ENCODE data around the gene PFDN6.
A peak's percentile ranks its signal among the peaks of the same experiment; 100 is the strongest.

PFDN6 gene

DNA sequence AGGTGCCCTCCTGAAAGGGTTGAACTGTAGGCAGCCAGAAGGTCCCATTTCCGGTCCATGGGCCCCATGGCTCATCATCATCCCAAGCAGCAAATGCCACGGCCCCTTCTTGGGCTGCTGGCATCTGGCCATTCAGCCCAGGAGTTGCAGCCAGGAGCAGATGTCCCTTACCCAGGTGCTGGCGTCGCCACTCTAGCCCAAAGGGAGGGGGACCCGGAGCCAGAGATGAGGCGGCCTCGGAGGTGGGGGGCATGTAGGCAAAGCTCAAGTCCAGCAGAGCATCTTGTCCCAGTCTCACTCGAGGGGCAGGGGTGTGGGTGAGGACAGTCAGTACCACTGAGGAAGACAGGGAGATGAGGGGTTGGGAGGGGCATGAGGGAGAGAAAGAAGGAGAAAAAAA is 15.7 kb downstream of the PFDN6 start:
- TF ChIP-seq, protein P1, sequence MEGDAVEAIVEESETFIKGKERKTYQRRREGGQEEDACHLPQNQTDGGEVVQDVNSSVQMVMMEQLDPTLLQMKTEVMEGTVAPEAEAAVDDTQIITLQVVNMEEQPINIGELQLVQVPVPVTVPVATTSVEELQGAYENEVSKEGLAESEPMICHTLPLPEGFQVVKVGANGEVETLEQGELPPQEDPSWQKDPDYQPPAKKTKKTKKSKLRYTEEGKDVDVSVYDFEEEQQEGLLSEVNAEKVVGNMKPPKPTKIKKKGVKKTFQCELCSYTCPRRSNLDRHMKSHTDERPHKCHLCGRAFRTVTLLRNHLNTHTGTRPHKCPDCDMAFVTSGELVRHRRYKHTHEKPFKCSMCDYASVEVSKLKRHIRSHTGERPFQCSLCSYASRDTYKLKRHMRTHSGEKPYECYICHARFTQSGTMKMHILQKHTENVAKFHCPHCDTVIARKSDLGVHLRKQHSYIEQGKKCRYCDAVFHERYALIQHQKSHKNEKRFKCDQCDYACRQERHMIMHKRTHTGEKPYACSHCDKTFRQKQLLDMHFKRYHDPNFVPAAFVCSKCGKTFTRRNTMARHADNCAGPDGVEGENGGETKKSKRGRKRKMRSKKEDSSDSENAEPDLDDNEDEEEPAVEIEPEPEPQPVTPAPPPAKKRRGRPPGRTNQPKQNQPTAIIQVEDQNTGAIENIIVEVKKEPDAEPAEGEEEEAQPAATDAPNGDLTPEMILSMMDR (IDR thresholded peaks at IDR 0.05; ENCODE audit: insufficient read depth, low read depth, low read length, missing control alignments): no peak
- H3K4me3 ChIP-seq (ENCODE audit: low read length): no peak overlapping the region
- no peak for DNase-seq (ENCODE audit: low read depth)

DNA sequence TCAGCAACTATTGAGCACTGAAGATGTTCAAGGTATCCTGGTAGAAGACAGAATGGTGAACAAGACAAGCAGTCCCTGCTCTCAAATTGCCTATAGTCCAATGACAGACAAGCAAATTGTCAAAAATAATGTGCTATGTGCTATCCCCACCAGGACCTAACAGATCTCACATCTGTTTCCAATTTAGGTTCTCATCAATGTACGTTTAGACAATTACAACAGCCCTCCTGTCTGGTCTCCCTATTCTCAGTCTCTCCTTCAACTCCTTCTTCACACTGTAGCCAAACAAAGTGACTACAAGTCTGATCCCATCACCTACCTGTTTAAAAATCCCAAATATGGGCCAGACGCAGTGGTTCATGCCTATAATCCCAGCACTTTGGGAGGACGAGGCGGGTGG is 17.0 kb downstream of the PFDN6 start:
- DNase-seq (ENCODE audit: low read depth): no peak
- no peak overlapping the region for H3K4me3 ChIP-seq (ENCODE audit: low read length)
- TF ChIP-seq, protein P1 (IDR thresholded peaks at IDR 0.05; ENCODE audit: insufficient read depth, low read depth, low read length, missing control alignments): no peak

DNA sequence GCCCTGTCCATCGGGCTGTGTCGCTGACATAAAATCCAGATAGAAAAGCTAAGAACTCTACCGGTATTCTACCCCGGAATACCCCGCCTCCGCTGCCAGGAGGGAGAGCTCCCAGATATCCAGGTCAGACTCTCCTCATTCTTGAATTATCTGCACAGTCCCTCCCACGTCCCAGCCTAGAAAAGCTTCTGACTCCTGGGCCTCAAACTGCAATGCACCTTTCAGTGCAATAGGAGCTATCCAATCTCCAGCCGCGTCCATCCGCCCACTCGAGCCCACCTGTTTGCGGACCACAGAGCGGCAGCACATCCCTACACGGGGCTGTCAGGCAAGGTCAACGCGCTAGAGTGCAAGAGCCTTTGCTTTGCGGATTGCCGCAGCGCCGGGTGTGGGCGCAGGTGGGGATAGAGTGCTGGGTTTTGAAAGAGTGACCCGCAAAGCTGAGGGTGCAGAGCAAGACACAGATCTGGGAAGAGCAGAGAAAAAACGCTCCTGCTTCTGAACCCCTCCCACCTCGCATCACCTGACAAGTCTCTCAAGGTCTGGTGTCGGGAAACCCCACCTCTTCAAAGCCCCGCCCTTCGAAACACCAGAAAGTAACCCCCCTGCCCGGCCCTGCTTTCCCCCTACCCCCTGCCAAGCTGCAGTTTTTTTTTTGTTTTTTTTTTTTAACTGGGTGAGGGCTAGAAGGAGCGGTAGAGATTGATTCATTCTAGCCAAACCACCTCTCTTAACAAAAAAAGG is 23.1 kb downstream of the PFDN6 start:
- DNase-seq (ENCODE audit: low read depth): peak; percentile 91
- H3K4me3 ChIP-seq (ENCODE audit: low read length): peak overlapping the region; percentile 90
- TF ChIP-seq, protein P1 (IDR thresholded peaks at IDR 0.05; ENCODE audit: insufficient read depth, low read depth, low read length, missing control alignments): no peak

DNA sequence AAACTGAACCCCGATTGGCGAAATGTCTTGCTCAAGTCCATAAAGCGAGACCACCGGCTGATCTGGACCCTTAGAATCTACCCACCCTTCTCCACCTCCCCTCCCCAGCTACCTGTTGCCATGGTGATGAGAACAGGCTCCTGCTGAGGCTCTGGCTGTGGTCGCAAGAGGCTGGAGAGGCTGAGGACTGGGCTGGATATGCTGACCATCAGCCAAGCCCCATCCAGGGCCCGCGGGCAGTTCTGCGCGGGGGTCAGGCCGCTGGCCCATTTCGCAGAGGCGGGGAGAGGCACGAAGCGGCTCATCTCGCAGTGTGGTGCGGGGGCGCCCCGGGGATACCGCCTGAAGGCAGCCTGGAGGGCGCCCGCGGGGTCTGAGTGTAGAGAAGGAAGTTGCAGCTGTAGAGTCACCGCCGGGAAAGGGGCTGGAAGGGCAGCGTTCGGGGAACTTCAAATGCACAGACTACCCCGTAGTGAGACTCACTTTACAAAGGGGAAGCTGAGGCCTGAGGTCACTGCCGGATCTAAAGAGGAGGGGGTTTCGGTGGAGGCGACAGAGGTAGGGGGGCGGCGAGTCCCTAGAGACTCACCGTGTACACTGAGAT is 23.8 kb downstream of the PFDN6 start:
- H3K4me3 ChIP-seq (ENCODE audit: low read length): peak overlapping the region; percentile 90
- no peak for DNase-seq (ENCODE audit: low read depth)
- TF ChIP-seq, protein P1 (IDR thresholded peaks at IDR 0.05; ENCODE audit: insufficient read depth, low read depth, low read length, missing control alignments): no peak

DNA sequence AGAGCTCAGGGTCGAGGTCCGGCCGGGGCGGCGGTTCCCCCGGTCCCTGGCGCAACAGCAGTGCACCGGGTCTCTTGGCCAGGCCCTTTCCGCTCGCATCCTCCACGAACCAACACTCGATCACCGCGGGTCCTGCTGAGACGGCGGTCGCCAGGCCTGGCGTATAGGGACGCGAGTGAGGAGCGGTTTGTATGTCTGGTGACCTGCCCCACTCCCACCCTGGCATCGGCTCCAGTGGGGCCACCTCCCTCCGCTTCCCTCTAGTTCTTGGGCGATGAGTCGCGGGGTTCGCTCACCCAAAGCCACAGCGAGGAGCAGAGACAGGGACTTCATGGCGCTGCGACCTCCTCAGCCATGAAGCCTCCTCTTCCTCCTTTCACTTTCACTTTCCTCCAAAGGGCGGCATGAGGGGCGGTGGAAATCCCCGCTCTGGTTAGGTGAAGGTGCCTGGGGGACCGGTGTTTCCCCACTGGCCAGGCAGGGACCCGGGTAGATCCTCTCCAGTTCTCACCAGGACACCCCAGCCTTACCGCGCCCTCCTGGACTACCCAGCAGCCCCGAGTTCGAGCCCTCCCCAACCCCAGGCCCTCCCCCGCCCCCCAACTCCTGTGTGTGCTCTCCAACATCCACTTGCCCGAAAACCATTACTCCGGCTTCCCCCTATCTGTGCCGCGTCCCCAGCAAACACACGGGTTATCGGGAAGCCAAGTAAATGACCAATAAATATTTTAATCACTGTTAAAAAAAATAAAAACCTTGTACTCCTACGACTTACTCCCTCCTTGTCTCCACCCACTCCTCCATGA is 24.5 kb downstream of the PFDN6 start, which contains the start of gene TAPBP:
Gene TAPBP (minus strand): TSS at position 370 of the 806 bp plus-strand sequence. CDS start 37 bp downstream, at position 333.
- peak; percentile 67 for DNase-seq (ENCODE audit: low read depth)
- TF ChIP-seq, protein P1 (IDR thresholded peaks at IDR 0.05; ENCODE audit: insufficient read depth, low read depth, low read length, missing control alignments): no peak

DNA sequence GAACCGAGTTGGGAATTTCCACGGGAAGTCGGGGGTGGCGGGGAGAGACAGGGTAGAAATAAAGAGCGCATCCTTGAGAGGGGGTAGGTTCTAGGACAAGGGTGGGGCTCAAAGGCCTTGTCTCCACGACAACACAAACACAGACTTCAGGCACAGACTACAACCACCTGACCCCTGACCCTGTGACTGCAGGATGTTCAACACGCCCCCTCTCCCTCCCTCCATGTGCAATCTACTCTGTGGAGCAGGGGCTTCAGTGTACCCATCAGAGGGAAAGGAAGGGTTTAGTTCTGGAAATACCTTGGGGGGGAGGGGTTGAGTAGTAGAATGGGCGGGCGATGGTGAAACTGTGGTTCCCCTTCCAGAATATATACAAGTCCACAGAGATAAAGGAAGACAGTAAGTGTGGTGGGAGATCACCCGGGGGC is 25.1 kb downstream of the PFDN6 start:
- TF ChIP-seq, protein P1 (IDR thresholded peaks at IDR 0.05; ENCODE audit: insufficient read depth, low read depth, low read length, missing control alignments): no peak
- peak overlapping the region; percentile 90 for H3K4me3 ChIP-seq (ENCODE audit: low read length)
- peak; percentile 86 for DNase-seq (ENCODE audit: low read depth)

More for the DNA sequence above, 24.5 kb downstream of the PFDN6 start, which contains the start of gene TAPBP:
- H3K4me3 ChIP-seq (ENCODE audit: low read length): peak within 1 kb of the TSS; percentile 90
